D721Med (cell line): ENCODE results near the gene BDH1.
"Not testable (repeated sequence)": the region's sequence is repeated elsewhere in the genome, so short reads cannot be mapped to it uniquely, and the experiment has no call there.

Experiments used
- DNase-seq: peaks from one replicate; pipeline ENCODE4 v3.0.0; 2011; ENCODE audit warnings: low spot score; ENCODE audit not compliant: insufficient read length
- FAIRE-seq: peaks from 2 replicates; lab custom pipeline; 2011; peaks lifted over from hg19 to GRCh38; lab: Jason Lieb, UNC
- TF ChIP-seq, protein P1 (sequence below): IDR thresholded peaks from 2 replicates; pipeline ENCODE4 v1.5.1; 2012; ENCODE audit warnings: mild to moderate bottlenecking, control low read depth; ENCODE audit not compliant: insufficient read depth; ENCODE audit errors: missing control alignments

Gene BDH1

DNA sequence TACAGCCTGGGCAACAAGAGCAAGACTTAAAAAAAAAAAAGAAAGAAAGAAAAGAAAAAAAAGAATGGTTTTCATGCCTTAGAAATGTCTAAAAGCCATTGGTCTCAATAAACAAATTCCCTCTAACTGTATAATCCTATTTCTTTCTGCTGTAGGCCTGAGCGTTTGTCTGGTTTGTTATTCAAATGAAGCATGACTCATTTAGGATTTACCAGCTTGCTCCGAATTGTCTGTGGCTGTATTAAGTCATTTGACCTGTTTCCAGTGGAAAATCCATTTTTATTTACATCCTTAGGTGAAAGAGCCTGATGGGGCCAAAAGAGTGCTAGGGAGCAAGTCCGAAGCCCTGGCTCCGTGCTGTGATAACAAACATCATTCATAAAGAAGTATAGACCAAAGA is 73.8 kb downstream of the BDH1 start:
- TF ChIP-seq, protein P1, sequence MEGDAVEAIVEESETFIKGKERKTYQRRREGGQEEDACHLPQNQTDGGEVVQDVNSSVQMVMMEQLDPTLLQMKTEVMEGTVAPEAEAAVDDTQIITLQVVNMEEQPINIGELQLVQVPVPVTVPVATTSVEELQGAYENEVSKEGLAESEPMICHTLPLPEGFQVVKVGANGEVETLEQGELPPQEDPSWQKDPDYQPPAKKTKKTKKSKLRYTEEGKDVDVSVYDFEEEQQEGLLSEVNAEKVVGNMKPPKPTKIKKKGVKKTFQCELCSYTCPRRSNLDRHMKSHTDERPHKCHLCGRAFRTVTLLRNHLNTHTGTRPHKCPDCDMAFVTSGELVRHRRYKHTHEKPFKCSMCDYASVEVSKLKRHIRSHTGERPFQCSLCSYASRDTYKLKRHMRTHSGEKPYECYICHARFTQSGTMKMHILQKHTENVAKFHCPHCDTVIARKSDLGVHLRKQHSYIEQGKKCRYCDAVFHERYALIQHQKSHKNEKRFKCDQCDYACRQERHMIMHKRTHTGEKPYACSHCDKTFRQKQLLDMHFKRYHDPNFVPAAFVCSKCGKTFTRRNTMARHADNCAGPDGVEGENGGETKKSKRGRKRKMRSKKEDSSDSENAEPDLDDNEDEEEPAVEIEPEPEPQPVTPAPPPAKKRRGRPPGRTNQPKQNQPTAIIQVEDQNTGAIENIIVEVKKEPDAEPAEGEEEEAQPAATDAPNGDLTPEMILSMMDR = no peak
- no peak for FAIRE-seq
- no peak for DNase-seq

DNA sequence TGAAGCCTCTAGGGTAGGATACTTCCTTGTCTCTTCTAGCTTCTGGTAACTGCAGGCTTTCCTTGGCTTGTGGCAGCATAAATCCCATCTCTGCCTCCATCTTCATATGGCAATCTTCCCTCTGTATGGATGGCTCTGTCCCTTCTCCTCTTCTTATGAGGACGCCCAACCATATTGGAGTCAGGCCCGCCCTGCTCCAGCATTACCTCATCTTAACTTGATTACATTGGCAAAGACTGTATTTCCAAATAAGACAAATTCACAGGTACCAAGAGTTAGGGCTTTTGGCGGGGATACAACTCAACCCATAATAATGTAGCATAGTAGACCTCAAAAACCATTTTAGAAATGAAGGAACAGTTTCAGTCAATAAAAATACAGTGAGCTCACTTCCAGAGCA is 75.4 kb downstream of the BDH1 start:
- TF ChIP-seq, protein P1 = no peak
- DNase-seq (no peak), FAIRE-seq (no peak)

DNA sequence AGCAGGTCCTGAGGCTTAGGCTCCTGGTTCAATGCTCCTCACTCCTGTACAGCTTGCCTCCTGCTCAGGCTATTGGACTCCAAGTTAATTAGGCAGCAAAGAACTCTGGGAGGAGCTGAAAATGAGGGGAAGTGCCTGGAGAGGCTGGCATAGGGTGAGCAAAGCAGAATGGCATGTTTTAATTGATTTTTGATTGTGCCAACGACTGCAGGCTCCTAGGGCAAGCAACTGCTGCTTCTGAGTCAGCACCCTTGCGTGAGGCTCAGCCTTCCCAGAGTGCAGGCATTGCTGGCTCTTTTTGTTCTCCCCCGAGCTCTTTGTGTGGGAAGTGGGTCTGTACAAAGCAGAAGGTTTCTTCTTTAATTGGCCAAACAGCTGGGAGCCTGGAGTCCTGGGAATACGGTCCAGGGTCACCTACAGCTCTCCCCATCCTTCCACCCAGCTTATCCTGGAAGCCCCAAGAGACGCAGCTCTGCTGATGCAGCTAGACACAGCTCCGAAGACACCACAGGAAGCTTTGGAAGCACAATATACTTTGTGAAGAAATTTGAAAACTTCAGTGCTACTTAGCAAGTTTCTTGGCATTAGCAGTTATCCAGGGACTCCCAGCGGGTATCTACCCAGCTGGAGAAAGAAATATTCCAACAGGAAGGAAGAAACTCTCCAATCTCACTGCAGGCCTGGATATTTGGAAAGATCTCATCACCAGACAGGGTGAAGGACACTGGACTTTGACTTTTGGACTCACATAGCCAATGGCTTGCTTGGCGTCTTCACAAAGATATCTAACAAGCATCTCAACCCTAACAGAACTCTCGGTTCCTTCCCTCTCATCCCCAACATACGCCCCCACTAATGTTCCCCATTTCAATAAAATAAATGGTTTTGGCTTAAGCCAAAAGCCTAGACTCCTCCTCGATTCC is 76.8 kb downstream of the BDH1 start:
- no peak for FAIRE-seq
- no peak for DNase-seq
- TF ChIP-seq, protein P1 = no peak

DNA sequence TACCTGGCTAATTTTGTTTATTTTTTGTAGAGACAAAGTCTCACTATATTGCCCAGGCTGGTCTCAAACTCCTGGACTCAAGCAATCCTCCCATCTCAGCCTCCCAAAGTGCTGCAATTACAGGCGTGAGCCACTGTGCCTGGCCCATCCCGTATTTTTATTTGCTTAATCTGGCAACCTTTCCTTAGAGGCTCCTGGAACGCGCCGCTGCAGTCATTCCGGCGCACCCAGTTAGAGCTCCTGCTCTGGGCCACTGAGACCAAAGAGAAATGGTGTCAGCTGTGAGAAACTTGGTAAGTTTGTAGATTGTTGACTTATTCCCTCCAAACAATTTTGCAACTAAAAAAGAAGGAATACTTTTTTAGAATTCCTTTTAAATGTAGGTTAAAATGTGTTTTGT is 78.0 kb downstream of the BDH1 start:
- not testable (repeated sequence) for FAIRE-seq, DNase-seq

DNA sequence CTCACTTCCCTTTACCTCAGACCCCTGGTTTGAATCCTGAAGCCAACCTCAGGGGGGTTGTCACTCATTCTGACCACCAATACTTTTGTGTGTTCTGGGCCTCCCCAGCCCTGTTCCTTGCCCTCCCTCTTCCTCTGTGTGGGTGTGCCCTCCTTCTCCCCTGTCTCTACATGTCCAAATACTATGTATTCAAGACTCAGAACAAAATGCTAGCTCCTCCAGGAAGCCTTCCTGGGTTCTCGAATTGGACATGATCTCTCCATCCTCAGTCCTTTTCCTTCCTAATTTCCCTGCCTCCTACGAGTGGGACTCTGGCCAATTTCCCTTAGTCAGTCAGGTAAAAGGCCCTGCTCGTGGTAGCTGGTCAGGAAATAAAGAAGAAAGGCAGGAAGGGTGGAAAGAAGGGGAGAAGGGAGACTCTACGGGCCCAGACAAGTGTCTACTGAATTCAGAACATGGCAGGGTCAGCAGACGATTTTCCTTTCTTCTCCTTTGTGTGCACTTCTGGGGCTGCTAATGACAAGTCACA is 79.7 kb downstream of the BDH1 start:
- TF ChIP-seq, protein P1 = no peak
- DNase-seq = no peak
- FAIRE-seq = no peak

DNA sequence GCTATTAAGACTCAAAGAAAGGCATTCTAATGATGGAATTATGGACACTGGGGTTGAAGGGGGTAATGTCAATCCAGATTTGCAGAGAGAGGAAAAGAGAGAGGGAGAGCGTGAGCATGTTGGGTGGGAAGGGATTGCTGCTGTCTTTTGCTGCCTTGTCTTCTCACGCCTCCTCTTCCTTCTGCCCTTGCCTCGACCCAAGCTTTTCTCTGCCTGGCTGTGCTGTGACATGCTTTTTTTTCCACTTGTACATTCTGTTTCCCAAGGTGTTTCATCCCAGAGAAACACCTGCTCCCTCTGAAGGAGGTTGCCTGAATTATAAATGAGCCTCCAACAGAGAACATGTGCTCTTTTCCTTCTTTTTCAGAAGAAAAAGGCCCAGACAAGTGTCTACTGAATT is 80.3 kb downstream of the BDH1 start:
- TF ChIP-seq, protein P1 = no peak
- DNase-seq = no peak
- FAIRE-seq = no peak

DNA sequence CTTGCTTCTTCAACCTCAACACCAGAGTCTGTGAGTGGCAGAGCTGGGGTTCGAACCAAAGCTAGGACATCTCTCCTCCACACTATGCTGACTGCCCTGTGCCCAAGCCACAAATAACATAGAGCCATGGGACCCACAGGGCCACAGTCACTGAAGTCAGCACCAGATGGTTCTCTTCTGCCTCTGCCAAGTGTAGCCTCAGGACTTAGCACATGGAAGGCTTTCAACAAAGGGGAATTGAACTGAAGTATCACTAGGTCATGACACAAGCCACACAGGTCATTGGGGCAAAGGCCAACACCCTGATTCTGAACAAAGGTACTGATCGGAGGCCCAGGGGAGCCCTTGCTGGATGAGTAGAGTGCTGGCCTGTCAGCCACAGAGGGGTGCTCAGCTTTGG is 83.6 kb downstream of the BDH1 start:
- no peak for DNase-seq
- FAIRE-seq = no peak
- TF ChIP-seq, protein P1 = no peak
